Activated T-cell treated with anti-CD3 and anti-CD28 coated beads, Interleukin-2, amount 50 U/mL, for 4 hours (primary cell): ENCODE measurements around the gene ZBTB39. TPM values are rescaled to one million over a fixed set of nuclear protein-coding genes. Genes with fewer than 3 reads are reported as not detected.
"Not testable (repeated sequence)": the region's sequence is repeated elsewhere in the genome, so short reads cannot be mapped to it uniquely, and the experiment has no call there.

Source experiments
- ATAC-seq, 2 donors: fragments of 200-7000 bp; cut with Tn5 transposase; one replicate each; pipeline ENCODE4 v1.10.0; 2021
- DNase-seq: peaks from one replicate; pipeline ENCODE4 v3.0.0-alpha.2; 2020
- H3K27me3 Mint-ChIP-seq: one replicate; pipeline ENCODE4 v1.8.0; 2021; ENCODE audit warnings: low read depth, mixed read lengths
- H3K36me3 Mint-ChIP-seq: one replicate; pipeline ENCODE4 v1.8.0; 2022; ENCODE audit warnings: mixed read lengths; ENCODE audit not compliant: insufficient read depth
- H3K4me1 Mint-ChIP-seq: one replicate; pipeline ENCODE4 v1.8.0; 2021; ENCODE audit warnings: low read depth, mixed read lengths
- H3K4me3 Mint-ChIP-seq: one replicate; pipeline ENCODE4 v1.8.0; 2021; ENCODE audit warnings: mild to moderate bottlenecking, moderate library complexity, mixed read lengths
- H3K9me3 Mint-ChIP-seq: one replicate; pipeline ENCODE4 v1.8.0; 2021; ENCODE audit warnings: mixed read lengths
- total RNA-seq, 3 donors: library from RNA; stranded (reverse); gene quantifications; one replicate each; pipeline ENCODE4 v1.2.1, GENCODE V29; 2021

Gene ZBTB39
- total RNA-seq, 3 donors from 2014 or later, result 9.5 to 10.6 (median 9.7) TPM

DNA sequence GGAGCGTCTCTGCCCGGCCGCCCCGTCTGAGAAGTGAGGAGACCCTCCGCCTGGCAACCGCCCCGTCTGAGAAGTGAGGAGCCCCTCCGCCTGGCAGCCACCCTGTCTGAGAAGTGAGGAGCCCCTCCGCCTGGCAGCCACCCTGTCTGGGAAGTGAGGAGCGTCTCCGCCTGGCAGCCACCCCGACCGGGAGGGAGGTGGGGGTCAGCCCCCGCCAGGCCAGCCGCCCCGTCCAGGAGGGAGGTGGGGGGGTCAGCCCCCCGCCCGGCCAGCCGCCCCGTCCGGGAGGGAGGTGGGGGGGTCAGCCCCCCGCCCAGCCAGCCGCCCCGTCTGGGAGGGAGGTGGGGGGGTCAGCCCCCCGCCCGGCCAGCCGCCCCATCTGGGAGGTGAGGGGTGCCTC, 42.8 kb downstream of the ZBTB39 start:
- not testable (repeated sequence) for ATAC-seq, H3K4me3 Mint-ChIP-seq, H3K4me1 Mint-ChIP-seq, H3K36me3 Mint-ChIP-seq, H3K9me3 Mint-ChIP-seq, H3K27me3 Mint-ChIP-seq, DNase-seq

DNA sequence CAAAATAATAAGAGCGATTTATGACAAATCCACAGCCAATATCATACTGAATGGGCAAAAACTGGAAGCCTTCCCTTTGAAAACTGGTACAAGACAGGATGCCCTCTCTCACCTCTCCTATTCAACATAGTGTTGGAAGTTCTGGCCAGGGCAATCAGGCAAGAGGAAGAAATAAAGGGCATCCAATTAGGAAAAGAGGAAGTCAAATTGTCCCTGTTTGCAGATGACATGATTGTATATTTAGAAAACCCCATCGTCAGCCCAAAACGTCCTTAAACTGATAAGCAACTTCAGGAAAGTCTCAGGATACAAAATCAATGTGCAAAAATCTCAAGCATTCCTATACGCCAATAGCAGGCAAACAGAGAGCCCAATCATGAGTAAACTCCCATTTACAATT, 44.1 kb downstream of the ZBTB39 start:
- H3K4me3 Mint-ChIP-seq, H3K36me3 Mint-ChIP-seq, H3K9me3 Mint-ChIP-seq, H3K4me1 Mint-ChIP-seq, ATAC-seq, H3K27me3 Mint-ChIP-seq, DNase-seq: not testable (repeated sequence)

DNA sequence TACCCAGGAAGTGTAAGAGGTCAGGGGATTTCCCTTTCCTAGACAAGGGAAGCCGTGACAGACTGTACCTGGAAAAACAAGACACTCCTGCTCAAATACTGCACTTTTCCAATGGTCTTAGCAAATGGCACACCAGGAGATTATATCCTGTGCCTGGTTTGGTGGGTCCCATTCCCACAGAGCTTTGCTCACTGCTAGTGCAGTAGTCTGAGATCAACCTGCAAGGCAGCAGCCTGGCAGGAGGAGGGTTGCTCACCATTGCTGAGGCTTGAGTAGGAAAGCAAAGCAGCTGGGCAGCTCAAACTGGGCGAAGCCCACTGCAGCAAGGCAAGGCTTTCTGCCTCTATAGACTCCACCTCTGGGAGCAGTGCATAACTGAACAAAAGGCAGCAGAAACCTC, 47.9 kb downstream of the ZBTB39 start:
- no peaks in the 10 kb centered on the region for H3K4me1 Mint-ChIP-seq
- DNase-seq, result no peak
- H3K36me3 Mint-ChIP-seq, result peaks cover 3% of the 10 kb centered on the region

DNA sequence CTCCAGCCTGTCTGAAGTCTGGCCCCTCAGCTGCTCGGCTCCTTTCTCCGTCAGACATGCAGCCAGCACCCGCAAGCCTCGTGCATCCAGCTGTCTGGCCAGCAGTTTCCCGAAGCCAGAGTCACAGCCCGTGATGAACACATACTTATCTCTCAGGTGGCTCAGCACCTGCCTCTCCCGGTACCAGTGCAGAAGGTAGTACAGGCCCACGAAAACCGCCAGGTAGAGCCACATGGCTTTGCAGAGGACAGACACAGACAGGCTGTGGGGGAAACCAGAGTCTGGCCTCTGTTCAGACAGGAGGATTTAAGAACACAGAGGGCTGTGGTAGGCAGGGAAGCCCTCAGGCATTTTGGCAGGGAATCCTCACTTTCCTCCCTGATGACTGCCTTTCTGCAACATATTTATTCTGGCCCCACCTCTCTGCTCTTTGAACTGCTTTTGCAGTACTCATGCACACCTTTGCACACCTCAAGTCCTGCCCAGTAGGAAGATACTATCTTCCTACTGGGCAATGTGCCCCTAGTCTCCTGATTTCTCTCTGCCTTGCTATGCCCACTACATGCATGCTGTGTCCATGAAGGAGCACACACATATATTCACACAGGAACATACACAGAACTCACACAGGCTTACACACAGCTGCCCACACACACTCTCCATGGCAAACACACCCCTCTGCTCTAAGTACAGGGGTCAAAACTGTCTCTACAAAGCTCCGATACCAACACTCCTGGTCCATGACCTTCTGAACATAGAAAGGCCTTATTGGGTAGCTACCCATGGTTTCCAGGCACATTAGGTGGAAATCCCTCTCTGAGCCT, 48.9 kb downstream of the ZBTB39 start, which contains the start of gene RDH16:
Gene RDH16, minus strand, starts transcription at position 380 of the 824 bp plus-strand sequence. Its CDS starts 146 bp downstream, at position 234.
- no peaks in the 10 kb centered on the region for H3K4me1 Mint-ChIP-seq
- DNase-seq (no peak), ATAC-seq (no peak)
- H3K27me3 Mint-ChIP-seq, result peaks cover 5% of the 10 kb centered on the region
- H3K4me3 Mint-ChIP-seq, result no peak within 1 kb of the TSS
- peaks cover 3% of the 10 kb centered on the region for H3K36me3 Mint-ChIP-seq
- H3K9me3 Mint-ChIP-seq, result peaks cover 5% of the 10 kb centered on the region

More for the DNA sequence above, 47.9 kb downstream of the ZBTB39 start:
- peaks cover 5% of the 10 kb centered on the region for H3K9me3 Mint-ChIP-seq
- ATAC-seq, result no peak
- H3K27me3 Mint-ChIP-seq, result peaks cover 5% of the 10 kb centered on the region
- H3K4me3 Mint-ChIP-seq, result no peak overlapping the region

DNA sequence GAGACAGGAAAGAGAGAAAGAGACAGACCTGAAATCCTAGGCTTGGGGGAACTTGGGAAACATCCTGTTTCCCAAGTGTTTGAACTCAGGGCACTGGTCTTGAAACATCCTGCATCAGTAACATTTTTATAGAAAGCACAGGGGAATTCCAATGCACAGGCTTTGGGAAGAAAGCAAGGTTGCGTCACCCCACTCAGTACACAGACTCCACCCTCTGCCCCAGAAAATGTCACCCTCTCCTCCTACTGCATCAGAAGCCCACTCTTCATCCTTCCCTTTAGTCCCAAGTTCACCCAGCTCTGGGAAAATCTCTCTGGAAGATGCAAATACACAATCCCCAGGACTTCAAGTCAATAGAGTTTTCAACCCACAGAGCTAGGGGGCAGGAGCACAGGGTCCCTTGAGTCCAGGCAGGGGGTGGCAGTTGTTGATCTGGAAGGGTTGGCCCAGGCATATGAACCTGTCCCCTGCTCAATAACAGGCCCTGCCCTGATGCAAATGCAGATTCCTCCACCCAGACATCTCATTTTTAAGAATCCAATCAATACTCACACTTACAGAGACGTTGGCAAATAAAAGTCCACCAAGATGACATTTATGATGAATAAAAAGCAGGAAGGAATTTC, 50.6 kb downstream of the ZBTB39 start:
- peaks cover 8% of the 10 kb centered on the region for H3K36me3 Mint-ChIP-seq

DNA sequence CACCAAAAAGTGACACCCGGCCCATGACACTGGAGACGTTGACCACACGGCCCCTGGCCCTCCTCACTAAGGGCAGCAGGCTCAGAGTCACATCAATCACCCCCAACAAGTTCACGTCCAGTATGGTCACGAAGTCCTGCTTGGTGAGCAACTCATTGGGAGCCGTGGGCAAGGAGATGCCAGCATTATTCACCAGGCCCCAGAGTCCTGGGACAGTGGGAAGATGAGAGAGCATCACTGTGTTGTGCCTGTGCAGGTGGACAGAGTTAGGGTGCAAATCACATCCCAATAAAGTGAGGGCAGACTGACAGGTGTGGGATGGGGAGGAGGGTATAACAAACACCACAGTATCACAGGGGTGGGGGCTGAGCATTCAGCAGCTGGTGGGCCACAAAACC, 51.4 kb downstream of the ZBTB39 start:
- Mint-ChIP-seq H3K4me3 (no peak overlapping the region), H3K27me3 (peaks cover 5% of the 10 kb centered on the region), H3K9me3 (peaks cover 5% of the 10 kb centered on the region), H3K4me1 (no peaks in the 10 kb centered on the region), H3K36me3 (peaks cover 11% of the 10 kb centered on the region)
- ATAC-seq (no peak), DNase-seq (no peak)

More for the DNA sequence above, 50.6 kb downstream of the ZBTB39 start:
- no peak overlapping the region for H3K4me3 Mint-ChIP-seq
- no peaks in the 10 kb centered on the region for H3K4me1 Mint-ChIP-seq
- DNase-seq, result no peak
- no peak for ATAC-seq
- peaks cover 5% of the 10 kb centered on the region for H3K9me3 Mint-ChIP-seq
- peaks cover 5% of the 10 kb centered on the region for H3K27me3 Mint-ChIP-seq

DNA sequence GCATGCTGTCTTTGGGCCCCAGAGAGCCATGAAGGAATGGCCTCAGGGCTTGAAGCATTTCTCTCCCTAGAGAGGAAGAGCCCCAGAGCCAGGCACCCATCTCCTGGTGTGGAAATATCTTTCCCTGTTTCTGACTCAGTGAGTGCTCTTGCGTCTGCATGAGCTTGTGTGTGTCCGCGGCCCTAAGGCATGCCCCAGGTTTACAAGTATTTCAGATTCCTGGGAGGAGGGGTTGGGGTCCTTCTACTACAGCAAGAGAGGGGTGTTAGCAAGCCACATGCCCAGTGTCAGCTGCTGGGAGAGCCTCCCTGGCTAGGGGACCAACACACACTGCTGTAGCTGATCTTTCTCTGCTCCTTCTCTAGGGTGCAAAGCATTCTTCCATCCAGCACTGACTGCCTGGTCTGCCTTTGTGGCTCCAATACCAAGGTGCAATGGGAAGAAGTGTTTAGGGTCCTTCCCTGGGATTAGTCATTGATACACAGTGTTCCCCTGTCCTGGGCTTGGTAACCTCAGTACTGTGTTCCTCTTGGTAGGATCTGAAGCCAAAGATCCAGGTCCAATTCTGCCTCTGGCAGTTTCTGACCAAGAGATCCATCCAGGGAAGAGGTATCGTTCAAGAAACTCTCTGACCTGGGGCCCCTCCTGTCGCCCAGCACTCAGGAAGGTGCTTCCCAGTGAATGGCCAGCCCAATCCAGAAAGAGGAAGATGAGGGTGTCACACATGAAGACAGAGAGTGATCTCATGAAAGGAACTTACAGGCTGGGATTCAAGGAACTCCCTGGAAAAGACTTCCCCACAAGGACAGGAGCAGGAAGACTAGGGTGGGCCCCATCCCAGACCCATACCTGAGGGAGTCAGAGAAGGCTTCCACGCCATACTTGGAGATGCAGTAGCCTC, 52.0 kb downstream of the ZBTB39 start:
- no peak for DNase-seq
- no peak overlapping the region for H3K4me3 Mint-ChIP-seq
- H3K9me3 Mint-ChIP-seq, result peaks cover 5% of the 10 kb centered on the region
- H3K36me3 Mint-ChIP-seq, result peaks cover 11% of the 10 kb centered on the region
- H3K27me3 Mint-ChIP-seq, result peaks cover 5% of the 10 kb centered on the region
- H3K4me1 Mint-ChIP-seq, result no peaks in the 10 kb centered on the region
- no peak for ATAC-seq

DNA sequence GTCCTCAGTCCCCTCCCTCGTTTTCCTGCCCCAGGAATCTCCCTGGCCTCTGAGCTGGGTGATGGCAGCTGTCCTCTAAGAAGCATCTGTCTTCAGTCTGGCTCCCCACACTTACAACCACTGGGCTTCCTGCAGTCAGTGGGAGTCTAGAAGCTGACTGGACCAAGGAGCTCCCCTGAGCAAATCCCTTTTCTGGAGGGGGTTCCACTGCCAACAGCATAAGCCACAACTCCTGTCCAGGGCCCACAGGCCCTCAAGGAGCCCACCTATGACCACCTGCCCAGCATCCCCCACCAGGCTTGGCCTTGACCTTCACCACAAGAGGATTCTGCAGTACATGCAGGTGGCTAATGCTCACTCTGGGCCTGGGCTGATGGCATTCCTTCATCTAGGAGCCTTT, 53.0 kb downstream of the ZBTB39 start:
- no peak overlapping the region for H3K4me3 Mint-ChIP-seq
- peaks cover 5% of the 10 kb centered on the region for H3K27me3 Mint-ChIP-seq
- DNase-seq, result no peak
- no peak for ATAC-seq
- H3K36me3 Mint-ChIP-seq, result peaks cover 11% of the 10 kb centered on the region
- peaks cover 5% of the 10 kb centered on the region for H3K9me3 Mint-ChIP-seq
- H3K4me1 Mint-ChIP-seq, result no peaks in the 10 kb centered on the region

DNA sequence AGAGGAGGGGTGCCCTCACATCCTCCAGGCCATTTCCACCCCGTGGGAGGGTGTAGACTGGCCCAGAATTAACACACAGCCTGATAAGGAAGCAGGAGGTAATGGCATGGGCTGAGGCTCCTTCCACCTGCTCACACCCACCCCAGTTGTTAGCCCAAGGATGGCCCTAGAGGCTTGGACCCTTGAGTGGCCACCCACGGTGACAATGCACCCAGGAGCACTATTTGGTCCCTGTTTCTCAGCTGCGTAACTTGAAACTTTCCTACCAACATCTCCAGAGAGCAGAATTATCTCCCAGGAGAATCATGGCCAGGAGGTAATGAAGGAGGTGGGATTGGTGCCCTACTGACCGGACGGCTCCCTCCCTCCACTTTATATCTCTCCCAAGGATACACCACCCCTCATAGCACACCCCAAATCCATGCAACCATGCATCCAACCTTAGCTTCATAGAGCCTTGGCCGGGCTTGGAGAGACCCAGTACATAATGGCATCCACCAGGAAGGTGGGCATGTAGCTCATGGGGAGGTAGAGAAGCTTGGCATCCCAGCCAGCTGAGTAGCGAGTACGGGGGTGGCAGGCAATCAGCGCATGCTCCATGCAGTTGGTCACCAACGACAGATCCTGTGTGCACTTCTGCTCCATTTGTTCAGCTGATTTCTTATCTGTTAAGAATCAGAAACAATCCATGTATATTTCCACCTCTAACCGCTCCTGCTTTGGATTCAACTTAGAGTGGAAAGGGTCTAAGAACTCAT, 54.6 kb downstream of the ZBTB39 start:
- peaks cover 3% of the 10 kb centered on the region for H3K27me3 Mint-ChIP-seq
- no peaks in the 10 kb centered on the region for H3K4me1 Mint-ChIP-seq
- H3K9me3 Mint-ChIP-seq, result peaks cover 4% of the 10 kb centered on the region
- H3K4me3 Mint-ChIP-seq, result no peak overlapping the region
- DNase-seq, result no peak
- ATAC-seq, result no peak
- H3K36me3 Mint-ChIP-seq, result peaks cover 8% of the 10 kb centered on the region

DNA sequence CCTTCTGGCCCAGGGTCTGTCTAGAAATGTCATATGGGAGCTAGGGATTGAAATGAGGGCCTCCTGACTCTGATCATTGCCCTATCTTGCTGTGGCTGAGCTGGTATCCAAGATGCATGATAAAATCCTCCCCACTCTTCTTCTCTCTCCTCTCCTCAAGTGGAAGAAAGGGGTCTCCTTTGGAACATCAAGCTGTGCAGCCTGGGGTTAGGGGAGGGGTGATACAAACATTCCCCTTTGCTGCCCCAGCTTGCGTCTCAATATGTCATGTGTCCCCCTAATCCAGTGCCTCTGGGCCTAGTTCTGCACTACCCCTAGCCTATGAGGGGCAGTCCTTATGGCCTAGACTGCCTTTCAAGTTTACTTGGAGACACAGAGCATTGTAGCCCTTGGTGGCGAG, 57.5 kb downstream of the ZBTB39 start:
- peaks cover 3% of the 10 kb centered on the region for H3K27me3 Mint-ChIP-seq
- ATAC-seq (no peak), DNase-seq (no peak)
- H3K36me3 Mint-ChIP-seq, result peaks cover 8% of the 10 kb centered on the region
- peaks cover 4% of the 10 kb centered on the region for H3K9me3 Mint-ChIP-seq
- H3K4me3 Mint-ChIP-seq, result no peak overlapping the region
- H3K4me1 Mint-ChIP-seq, result no peaks in the 10 kb centered on the region

Other genes starting within 250 kb of the ZBTB39 start
- 1 to 10 TPM; 1.3 to 3.2 (median 1.9) TPM for gene HSD17B6, start 243.2 kb downstream of the ZBTB39 start, total RNA-seq
- not detected for gene SDR9C7, start 72.1 kb downstream of the ZBTB39 start, total RNA-seq
- under 1 TPM; 0.05 to 0.20 (median 0.16) TPM for gene RDH16, start 48.9 kb downstream of the ZBTB39 start, total RNA-seq
- gene TAC3, start 10.0 kb upstream of the ZBTB39 start, total RNA-seq, result under 1 TPM in 1 of 3 donors, not detected in 2; 0.43 TPM
- 1 to 10 TPM in 1 of 3 donors, under 1 TPM in 2; 0.38 to 1.0 (median 0.71) TPM for gene MYO1A, start 43.6 kb upstream of the ZBTB39 start, total RNA-seq
- gene NEMP1, start 72.2 kb upstream of the ZBTB39 start, total RNA-seq, result 10 to 100 TPM; 39.1 to 47.5 (median 42.5) TPM
- 10 to 100 TPM; 51.3 to 54.6 (median 52.8) TPM for gene NAB2, start 82.6 kb upstream of the ZBTB39 start, total RNA-seq
- 100 to 1,000 TPM; 312 to 340 (median 339) TPM for gene STAT6, start 104.8 kb upstream of the ZBTB39 start, total RNA-seq
- gene LRP1, start 121.9 kb upstream of the ZBTB39 start, total RNA-seq, result 1 to 10 TPM in 2 of 3 donors, under 1 TPM in 1; 0.98 to 1.1 (median 1.0) TPM
- not detected for gene LRP1-AS, start 141.1 kb upstream of the ZBTB39 start, total RNA-seq
- gene NXPH4, start 210.2 kb upstream of the ZBTB39 start, total RNA-seq, result under 1 TPM in 2 of 3 donors, not detected in 1; 0.20 to 0.24 TPM
- gene SHMT2, start 223.2 kb upstream of the ZBTB39 start, total RNA-seq, result 100 to 1,000 TPM; 373 to 414 (median 383) TPM
- gene STAC3, start 244.6 kb upstream of the ZBTB39 start, total RNA-seq, result 1 to 10 TPM; 1.4 to 2.2 (median 1.7) TPM